Bronchus fibroblast of lung (primary cell): ENCODE measurements around the gene PODXL. TPM values are rescaled to one million over a fixed set of nuclear protein-coding genes. Genes with fewer than 3 reads are reported as not detected.

Experiments
- total RNA-seq: library from RNA; depleted of rRNA; stranded (reverse); fragments of >200 nt; gene quantifications from 2 replicates; pipeline ENCODE4 v1.2.3, GENCODE V29; 2015

PODXL gene
- total RNA-seq: 0.15 and 0.17 TPM in 2 replicates

DNA sequence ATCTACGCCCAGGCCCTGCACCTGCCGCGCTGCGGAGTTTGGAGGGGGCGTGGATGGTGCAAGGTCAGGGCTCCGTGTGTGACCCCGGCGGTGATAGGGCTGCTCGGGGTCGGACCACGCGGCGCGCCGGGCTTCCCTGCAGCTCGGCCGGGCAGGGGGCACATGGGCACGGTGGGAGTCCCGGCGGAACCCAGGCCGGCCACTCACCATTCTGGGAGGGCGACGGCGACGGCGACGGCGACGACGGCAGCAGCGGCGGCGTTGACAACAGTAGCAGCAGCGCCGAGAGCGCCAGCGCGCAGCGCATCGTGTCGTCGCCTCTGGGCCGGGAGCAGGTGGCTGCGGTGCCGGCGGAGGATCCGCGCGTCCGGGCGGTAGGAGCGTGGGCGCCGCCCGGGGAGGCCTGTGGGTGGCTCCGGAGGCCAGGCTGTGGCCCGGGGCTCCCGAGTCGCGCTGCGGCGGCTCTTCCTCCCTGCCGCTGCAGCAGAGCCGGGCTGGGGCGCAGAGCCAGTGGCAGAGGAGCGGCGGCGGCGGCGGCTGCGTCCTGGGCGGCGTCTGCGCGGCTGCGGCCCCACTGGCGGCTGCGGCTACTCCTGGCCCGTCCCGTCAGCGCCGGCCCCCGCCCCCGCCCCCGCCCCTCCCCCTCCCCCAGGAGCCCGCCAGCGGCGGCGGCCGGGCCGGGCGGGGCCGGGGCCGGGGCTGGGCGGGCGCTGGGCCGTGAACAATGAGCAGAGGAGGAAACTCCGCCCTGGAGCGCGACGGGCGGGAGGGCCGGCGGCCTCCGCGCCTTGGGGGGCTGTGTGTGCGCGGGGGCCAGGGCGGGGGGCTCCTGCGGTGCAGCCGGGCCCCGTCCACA, at the start of gene PODXL:
Gene PODXL (minus strand): TSS at position 576 of the 856 bp plus-strand sequence. CDS start 269 bp downstream, at position 307.

Other genes starting within 250 kb of the PODXL start
- gene MKLN1, start 228.8 kb downstream of the PODXL start, total RNA-seq: 11.1 and 11.4 TPM in 2 replicates